HG03108 (cell line): ENCODE results near the gene CDK15.

Experiments used
- ATAC-seq: cut with Tn5 transposase; IDR thresholded peaks from one replicate; pipeline ENCODE4 v1.9.1; 2021; ENCODE audit warnings: moderate library complexity; ENCODE audit not compliant: unreplicated experiment

Gene CDK15

DNA sequence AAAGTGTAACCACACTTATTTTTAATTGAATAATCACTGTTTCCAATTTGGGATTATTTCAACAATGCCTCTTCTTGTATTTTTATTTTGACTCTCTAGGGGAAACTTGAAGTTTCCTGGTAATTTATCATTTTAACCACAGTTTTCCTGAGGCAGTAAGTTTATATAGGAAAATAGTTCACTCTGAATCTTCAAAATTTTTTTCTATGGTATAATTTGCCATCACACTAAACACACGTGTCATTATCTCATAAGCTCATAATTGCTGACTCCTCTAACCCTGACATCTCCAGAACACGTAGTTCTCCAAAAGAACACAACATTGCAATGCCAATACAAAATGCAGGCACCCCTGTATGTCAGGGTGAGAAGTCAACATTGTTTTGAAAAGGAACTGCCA lies 125.1 kb downstream of the CDK15 start:
- no peak for ATAC-seq

DNA sequence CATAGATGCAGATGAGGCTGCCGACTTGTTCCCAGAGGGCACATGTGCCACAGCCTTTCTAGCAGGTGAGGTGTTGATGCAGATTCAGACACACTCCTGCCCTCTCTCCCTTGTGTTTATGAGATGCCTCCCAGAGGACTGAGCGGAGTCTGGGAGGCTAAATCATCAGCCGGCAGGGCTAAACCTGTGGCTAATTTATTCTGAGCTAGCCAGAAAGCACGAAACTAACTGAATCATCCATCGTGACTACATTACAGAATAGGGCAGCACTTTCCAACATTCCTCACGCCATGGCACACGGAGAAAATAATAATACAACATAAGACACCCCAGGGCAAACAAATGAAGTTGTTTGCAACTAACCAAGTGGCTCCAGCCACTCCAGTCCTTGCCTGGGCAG lies 125.6 kb downstream of the CDK15 start:
- ATAC-seq, result no peak

DNA sequence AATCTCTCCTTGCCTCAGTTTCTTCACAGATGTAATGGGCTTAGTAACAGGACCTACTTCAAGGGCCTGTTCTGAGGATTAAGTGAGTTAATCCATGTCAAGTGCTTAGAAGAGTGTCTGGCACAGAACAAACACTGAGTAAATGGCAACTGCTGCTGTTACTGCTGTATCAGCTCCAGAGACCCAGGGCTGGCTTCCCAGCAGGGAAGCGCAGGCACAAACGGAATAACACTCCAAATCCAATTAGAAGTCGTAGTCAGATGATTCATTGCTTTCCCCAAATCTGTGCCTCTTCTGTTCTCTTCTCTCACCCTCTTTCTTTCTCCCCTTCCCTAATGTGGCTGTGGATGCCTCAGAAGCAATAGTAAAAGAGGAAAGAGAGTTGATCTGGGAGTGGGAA lies 126.2 kb downstream of the CDK15 start:
- no peak for ATAC-seq

DNA sequence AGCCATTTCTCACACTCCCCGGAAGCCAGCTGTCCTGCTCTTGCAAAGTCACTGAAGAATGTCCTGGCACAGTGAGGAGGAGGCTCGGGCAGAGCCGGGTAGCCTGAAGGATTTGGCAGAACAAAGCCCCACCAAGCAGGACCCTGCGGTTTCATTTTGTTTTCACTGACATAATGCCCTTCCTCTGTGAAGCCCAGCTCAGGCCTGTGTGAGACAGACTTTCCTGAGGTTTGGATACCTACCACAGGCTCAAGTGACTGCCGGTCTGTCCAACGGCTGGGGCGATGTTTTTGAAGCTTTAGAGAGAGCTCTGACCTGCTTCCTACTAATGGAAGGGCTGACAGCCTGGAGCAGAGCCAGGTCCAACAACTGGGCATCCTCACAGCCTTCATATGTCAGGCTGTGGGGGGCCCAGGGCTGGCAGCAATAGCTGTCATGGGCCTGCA lies 127.5 kb downstream of the CDK15 start:
- ATAC-seq, result no peak

DNA sequence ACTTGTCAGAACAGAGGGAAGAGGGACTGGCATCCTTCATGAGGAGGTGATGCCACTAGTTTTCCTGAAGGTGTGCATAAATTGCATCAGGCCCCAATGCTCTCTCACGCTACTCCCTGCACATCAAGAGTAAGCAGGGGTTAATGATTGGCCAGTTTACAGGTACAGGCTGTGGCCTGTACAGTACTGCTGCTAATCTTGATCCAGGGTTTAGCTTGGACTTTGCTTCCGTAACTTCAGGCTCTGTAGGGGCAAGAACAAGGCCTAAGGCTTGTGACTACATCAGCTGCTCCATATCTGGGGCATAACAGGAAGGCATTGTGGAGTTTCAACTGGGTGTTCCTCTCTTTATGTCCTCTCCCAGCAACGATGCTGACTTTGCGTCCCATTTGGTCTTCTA lies 130.5 kb downstream of the CDK15 start:
- ATAC-seq, result no peak

DNA sequence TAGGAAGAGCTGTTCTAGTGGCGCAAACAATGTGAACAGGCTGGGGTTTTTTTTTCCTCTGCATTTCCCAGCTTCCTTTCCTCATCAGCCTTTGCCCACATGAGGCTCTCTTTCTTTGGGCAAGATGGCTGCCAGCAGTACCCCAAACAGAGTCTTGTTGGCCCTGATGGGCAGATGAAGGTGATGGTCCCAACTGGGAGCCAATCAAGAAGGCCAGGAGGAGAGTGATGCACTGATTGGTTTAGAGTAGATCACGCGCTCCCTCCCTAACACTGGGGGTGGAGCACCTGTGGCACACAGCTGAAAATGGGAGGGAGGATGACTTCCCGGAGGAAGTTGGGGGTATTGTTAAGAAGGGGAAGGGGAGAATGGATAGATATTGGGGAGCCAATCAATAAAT lies 131.0 kb downstream of the CDK15 start:
- ATAC-seq, result no peak

DNA sequence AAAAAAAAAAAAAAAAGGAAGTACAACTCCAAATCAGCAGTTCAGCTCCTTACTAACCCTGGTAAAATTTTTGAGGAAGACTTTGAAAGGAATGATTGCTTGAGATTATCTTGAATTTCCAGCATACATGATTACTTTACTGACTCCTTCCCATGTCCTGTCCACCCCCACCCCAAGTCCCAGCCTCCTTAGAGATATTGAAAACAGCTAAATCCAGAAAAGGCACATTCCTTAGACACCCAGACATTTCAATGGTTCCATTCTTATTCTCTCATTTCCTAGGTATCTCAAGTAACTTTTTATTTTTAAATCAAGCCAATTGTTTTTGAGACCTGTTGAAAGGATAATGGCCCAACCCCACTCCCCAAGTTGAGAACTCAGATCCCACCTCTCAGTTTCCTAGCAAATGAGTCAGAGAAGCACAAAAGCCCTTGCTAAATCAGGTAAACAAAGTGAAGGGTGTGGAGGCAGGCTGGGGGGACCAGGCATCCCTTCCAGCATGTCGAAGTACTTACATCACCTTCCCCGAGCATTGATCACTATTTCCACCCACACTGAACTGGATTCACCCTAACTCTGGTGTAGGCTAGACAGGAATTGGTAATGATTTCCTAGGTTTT lies 131.9 kb downstream of the CDK15 start:
- no peak for ATAC-seq

DNA sequence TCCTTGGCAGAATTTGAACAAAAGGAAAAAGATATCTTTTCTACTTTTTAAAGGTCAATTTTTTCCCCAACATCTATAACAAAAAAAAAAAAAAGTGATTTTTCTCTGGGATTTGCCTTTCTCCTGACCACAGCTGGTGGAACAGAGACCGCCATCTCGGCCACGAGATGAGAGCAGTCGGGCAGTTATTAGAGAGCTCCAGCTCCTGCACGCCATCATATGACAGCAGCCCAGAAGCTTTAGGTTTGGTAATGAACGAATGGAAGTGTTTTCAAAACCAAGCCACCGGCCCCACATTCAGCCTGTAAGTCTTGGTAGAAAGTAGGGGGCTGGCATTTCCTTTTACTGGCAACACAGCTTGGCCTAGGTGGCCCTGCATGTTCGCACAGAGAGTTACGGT lies 132.4 kb downstream of the CDK15 start:
- ATAC-seq, result no peak

DNA sequence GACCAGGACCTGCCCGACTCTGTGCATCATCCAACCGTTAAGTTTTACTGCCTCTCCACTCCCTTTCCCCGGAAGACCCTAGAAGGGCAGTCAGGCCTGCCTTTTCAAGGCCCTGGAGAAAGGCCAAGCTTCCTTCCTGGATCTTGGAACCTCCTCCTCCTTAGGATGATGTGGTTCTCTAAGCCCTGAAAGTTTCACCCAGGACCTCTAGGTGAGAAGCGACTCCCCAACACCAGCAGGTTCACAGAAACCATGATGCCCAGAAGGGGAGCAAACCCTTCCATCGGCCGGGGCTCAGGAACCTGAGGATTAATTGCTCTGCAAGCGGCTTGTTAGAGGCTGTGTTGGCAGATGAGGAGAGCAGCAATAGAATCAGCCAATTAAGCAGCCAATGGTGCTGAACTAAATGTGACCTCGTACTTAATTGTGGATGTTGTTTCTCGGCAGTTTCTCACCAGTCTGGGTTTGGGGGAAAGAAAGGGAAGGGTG lies 133.2 kb downstream of the CDK15 start:
- ATAC-seq, result no peak

DNA sequence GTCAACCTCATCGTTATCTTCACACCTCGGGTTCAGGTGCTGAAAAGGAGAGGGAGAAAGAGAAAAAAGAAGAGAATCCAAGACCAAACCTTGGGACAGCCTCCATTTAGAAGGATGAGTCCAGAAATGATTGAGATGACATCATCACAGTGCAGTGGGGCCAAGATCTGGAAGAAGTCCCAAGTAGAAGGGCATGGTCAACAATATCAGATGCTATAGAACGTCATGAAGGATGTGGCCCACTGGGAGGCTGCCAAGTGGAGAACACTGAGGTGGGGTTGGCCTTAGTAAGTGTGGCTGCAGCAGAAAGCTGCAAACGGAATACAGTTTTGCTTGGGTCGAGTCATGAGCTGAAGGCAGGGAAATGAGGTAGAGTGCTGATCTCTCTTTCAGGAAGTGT lies 136.2 kb downstream of the CDK15 start:
- no peak for ATAC-seq
